ENCODE measurements around the gene RICTOR. TPM values are rescaled to one million over a fixed set of nuclear protein-coding genes. Genes with fewer than 3 reads are reported as not detected.

Gene RICTOR
- total RNA-seq, 1 experiment from 2014 or later: 28.1 TPM

DNA sequence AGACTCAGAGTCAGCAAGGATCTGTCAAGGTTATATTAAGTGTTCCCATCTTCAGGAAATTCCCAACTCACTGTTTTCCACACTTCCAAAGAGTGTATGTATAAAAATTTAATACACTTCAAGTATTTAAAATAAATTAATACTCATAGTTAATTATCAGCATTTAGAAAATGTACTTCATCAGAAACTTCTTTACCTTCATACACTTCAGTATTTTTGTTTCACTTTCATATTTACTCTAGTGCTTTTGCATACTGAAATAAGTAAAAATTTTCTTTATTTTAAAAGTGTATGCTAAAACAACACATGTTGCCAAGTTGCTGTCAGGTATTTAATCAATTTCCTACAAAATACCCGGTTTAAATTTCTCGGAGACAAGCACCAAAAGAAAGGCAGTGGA is 16.5 kb downstream of the RICTOR start:
- H3K4me3 ChIP-seq (ENCODE audit: low read length): 0 out of 2 replicates have a peak overlapping the region, but pooled peaks have one; percentile 5
- BruUV-seq (replicated peaks): no TSS peak
- POLR2A ChIA-PET (ENCODE audit: unreplicated experiment): interaction anchor here (0.5 kb wide), 1 partner anchor 55 kb away, joined by 3 read pairs; no protein-coding TSS in a partner anchor
- peak overlapping the region; percentile 3; the same call in 1 of the 2 replicates for H3K9ac ChIP-seq (ENCODE audit: low read length)
- H3K4me2 ChIP-seq (ENCODE audit: low read length): peak overlapping the region; percentile 11
- peaks cover 74% of the 10 kb centered on the region for H3K79me2 ChIP-seq (ENCODE audit: low read length)
- peaks cover 6% of the 10 kb centered on the region; the same call in 1 of the 2 replicates for H3K36me3 ChIP-seq (ENCODE audit: low read depth, low read length)
- H2AFZ ChIP-seq (ENCODE audit: low read length): no peak overlapping the region
- no peaks in the 10 kb centered on the region for H3F3A ChIP-seq (ENCODE audit: low read length, unreplicated experiment)
- DNase-seq (no peak), ATAC-seq (no peak)
- intact Hi-C loops (cut with micrococcal nuclease): no loop called here
- peaks cover 8% of the 10 kb centered on the region; the same call in 1 of the 2 replicates for H3K4me1 ChIP-seq (ENCODE audit: insufficient read depth, low read length)
- peaks cover 13% of the 10 kb centered on the region; the same call in 1 of the 2 replicates for H4K20me1 ChIP-seq (ENCODE audit: low read length)
- no peak overlapping the region for H3K27ac ChIP-seq (ENCODE audit: low read length)
- no peaks in the 10 kb centered on the region for H3K9me3 ChIP-seq (ENCODE audit: low read length)
- TF ChIP-seq, protein P1, sequence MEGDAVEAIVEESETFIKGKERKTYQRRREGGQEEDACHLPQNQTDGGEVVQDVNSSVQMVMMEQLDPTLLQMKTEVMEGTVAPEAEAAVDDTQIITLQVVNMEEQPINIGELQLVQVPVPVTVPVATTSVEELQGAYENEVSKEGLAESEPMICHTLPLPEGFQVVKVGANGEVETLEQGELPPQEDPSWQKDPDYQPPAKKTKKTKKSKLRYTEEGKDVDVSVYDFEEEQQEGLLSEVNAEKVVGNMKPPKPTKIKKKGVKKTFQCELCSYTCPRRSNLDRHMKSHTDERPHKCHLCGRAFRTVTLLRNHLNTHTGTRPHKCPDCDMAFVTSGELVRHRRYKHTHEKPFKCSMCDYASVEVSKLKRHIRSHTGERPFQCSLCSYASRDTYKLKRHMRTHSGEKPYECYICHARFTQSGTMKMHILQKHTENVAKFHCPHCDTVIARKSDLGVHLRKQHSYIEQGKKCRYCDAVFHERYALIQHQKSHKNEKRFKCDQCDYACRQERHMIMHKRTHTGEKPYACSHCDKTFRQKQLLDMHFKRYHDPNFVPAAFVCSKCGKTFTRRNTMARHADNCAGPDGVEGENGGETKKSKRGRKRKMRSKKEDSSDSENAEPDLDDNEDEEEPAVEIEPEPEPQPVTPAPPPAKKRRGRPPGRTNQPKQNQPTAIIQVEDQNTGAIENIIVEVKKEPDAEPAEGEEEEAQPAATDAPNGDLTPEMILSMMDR (conservative IDR thresholded peaks at IDR 0.05; ENCODE audit: low read depth, low read length): no peak
- TF ChIP-seq EZH2phosphoT487 (IDR thresholded peaks at IDR 0.05; ENCODE audit: borderline replicate concordance, low read length) (no peak), EZH2 (IDR thresholded peaks at IDR 0.05; ENCODE audit: low read length, unreplicated experiment) (no peak)
- CTCF ChIA-PET: no interaction called here
- no peaks in the 10 kb centered on the region for H3K27me3 ChIP-seq (ENCODE audit: low read length)
- no peaks in the 10 kb centered on the region for H3K9me2 ChIP-seq (replicated peaks; ENCODE audit: low read length)

DNA sequence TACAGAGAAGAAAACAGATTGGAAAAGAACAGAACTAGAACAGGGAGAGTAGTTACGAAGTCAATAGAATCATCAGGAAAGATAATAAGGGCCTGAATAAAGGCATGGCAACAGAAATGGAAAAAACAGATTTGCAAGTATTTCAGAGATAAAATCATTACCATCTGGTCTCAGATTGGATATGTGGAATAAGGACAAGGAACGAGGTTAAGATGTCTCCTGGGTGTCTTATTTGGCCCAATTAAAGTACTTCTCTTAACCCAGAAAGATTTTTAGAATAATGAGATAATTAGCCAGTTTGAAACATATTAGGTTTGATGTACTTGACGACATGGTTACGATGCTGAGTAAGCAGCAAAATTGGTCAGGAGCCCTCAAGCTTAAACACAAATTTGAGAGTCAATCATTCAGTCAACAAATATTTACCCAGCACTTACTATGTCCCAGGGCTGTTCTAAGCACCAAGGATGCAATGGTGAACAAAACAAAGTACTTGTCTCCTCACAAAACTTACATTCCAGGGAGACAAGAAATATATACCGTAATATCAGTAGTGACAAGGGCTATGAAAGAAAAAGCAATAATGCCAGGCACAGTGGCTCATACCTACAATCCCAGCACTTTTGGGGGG is 18.3 kb downstream of the RICTOR start:
- no peaks in the 10 kb centered on the region for H3F3A ChIP-seq (ENCODE audit: low read length, unreplicated experiment)
- TF ChIP-seq EZH2phosphoT487 (IDR thresholded peaks at IDR 0.05; ENCODE audit: borderline replicate concordance, low read length) (no peak), EZH2 (IDR thresholded peaks at IDR 0.05; ENCODE audit: low read length, unreplicated experiment) (no peak)
- TF ChIP-seq, protein P1 (conservative IDR thresholded peaks at IDR 0.05; ENCODE audit: low read depth, low read length): no peak
- no TSS peak for BruUV-seq (replicated peaks)
- H2AFZ ChIP-seq (ENCODE audit: low read length): no peak overlapping the region
- H3K4me3 ChIP-seq (ENCODE audit: low read length): no peak overlapping the region
- no peaks in the 10 kb centered on the region for H3K27me3 ChIP-seq (ENCODE audit: low read length)
- 0 out of 2 replicates have a peak, but pooled peaks cover 9% of the 10 kb centered on the region for H4K20me1 ChIP-seq (ENCODE audit: low read length)
- H3K27ac ChIP-seq (ENCODE audit: low read length): no peak overlapping the region
- intact Hi-C loops (cut with micrococcal nuclease): no loop called here
- H3K9me3 ChIP-seq (ENCODE audit: low read length): no peaks in the 10 kb centered on the region
- H3K4me1 ChIP-seq (ENCODE audit: insufficient read depth, low read length): peaks cover 8% of the 10 kb centered on the region; the same call in 1 of the 2 replicates
- H3K79me2 ChIP-seq (ENCODE audit: low read length): peaks cover 61% of the 10 kb centered on the region
- POLR2A ChIA-PET (ENCODE audit: unreplicated experiment): interaction anchor here (0.6 kb wide), 1 partner anchor 10 kb away, joined by 6 read pairs; no protein-coding TSS in a partner anchor
- H3K9me2 ChIP-seq (replicated peaks; ENCODE audit: low read length): no peaks in the 10 kb centered on the region
- 0 out of 2 replicates have a peak, but pooled peaks cover under 1% of the 10 kb centered on the region for H3K36me3 ChIP-seq (ENCODE audit: low read depth, low read length)
- CTCF ChIA-PET: no interaction called here
- no peak overlapping the region for H3K4me2 ChIP-seq (ENCODE audit: low read length)
- no peak overlapping the region for H3K9ac ChIP-seq (ENCODE audit: low read length)
- DNase-seq (peak; percentile 19), ATAC-seq (peak; percentile 58)

Measured in PC-3 (cell line).